Fibroblast of skin of back (primary cell): ENCODE measurements around the gene CACNA2D2.

Source experiments
- DNase-seq: peaks from one replicate; pipeline ENCODE4 v3.0.0-alpha.2; 2013

CACNA2D2 gene

DNA sequence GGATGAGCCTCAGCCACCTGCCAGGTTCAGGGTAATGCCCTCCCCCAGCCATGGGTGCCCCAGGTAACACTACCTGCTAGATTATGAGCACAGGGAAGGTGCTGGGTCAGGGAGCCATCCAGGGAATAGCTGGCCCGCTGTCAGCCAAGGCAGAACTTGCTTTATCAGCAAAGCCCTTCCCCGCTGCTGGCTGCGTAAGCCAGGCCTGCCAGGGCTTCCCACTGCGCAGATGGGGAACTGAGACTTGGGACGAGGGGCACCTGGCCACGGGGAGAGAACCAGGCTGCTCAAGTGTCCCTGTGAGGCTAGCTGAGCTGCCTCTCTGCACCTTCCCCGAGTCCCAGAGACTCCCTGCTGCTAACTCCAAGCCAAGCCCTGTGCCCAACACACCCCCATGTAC lies 45.4 kb downstream of the CACNA2D2 start:
- no peak for DNase-seq

DNA sequence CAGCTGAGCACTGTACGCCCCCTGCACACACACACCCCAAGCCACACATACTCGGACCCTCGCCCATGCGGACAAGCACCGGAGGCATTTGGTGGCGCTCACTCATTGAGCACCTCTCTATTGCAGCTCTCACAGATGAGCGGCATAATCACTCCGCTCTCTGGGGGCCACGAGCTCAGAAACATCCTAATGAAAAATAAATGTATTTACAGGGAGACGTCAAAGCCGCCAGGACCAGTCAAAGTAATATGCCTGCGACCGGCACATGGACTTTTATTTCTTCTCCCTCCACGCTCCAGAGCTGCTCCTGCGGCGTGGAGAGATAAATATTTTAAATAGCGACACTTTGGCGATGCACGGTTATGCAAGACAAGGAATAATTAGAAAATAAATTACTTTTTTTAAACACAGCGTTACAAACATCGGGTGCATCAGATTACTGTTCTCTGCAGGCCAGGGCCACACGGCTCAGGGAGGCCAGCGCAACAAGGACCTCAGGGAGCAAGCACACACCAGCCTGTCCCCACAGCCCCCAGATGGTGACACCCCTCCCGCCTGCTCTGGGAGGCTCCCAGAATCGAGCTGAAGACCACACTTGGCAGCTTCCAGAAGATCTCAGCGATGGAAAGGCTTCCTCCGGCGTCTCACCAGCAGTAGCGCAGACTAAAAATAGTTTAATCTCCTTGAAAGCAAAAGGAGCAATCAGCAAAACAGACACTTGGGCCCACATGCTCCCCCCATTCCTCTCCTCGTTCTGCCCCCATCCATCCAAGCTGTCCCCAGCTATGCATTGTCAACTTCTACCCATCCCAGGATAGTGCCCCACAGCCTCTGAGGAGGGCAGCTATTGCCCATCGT lies 48.0 kb downstream of the CACNA2D2 start:
- no peak for DNase-seq

DNA sequence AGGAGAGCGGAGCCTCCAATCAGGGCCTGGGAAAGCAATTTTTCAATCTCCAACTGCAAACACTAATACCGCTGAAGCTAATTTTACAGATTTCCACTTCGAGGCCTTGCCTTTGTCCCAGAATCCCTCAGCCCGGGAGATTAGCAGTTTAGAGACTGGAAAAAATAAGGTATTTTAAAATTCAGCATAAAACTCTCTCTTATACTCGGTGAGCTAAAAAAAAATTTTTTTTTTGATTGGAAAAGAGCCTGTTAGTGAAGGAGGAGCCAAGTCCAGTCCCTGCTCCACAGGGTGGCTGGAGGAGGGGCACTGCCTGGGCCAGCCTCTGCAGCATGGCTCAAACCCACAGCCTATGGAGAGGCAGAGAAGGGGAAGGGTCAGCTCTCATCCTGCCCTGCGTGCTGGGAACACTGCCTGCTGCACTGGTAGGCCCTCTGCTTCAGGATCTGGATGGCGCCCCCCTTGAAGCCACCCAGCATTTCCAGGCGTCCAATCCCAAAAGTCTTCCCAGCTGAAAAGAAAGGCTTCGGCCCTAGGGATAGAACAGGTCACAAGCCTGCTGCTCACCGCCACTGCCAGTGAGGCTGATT lies 48.9 kb downstream of the CACNA2D2 start:
- no peak for DNase-seq

DNA sequence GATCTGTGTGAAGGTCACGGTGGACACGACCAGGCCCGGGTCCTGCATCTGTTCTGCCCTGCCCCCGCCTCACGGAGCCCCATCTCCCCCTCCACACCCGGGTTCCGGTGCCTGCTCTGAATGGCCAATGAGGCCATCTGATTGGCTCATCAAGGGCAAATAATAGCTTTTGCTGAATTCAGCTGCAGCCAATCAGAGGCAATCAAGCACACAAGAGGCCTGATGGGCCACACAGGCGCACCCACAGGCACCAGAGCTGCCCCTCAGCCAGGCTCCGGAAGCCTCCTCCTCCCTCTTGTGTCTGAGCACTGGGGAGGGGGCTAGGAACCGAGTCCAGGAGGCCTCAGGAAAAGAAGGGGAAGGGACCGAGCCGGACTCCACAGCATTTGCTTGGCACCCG lies 49.5 kb downstream of the CACNA2D2 start:
- no peak for DNase-seq

DNA sequence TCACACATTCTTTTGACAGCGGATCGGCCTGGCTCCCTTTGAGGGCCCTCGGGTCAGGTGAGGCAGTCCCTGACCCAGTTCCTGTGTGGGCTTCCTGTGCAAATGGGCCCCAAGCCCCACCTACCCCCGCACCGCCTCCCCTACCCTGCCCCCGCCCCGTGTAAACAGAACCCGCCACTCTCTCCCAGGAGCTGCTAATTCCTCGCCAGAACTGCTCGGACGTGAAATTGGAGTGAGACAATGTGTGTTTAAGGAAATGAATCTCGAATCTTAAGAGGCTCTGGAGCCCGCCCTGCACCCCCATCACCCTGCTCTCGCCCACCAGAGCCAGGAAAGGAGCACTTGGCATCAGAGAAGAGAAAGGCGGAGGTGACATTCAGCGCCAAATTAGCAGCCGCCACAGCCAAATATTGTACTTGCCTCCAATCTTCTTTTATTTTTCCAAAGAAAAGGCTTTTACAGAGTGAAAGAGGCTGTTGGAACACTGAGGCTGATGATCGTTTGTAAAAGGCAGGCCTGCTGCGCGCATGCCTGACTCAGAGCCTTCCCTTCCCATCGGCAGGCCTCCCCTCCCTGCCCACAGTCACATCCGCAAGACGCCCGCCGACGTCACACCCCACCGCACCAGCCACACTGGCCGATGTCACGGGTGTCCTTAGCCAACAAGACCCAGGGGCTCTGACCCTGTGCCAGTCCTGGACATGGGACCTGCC lies 53.1 kb downstream of the CACNA2D2 start:
- DNase-seq: no peak

DNA sequence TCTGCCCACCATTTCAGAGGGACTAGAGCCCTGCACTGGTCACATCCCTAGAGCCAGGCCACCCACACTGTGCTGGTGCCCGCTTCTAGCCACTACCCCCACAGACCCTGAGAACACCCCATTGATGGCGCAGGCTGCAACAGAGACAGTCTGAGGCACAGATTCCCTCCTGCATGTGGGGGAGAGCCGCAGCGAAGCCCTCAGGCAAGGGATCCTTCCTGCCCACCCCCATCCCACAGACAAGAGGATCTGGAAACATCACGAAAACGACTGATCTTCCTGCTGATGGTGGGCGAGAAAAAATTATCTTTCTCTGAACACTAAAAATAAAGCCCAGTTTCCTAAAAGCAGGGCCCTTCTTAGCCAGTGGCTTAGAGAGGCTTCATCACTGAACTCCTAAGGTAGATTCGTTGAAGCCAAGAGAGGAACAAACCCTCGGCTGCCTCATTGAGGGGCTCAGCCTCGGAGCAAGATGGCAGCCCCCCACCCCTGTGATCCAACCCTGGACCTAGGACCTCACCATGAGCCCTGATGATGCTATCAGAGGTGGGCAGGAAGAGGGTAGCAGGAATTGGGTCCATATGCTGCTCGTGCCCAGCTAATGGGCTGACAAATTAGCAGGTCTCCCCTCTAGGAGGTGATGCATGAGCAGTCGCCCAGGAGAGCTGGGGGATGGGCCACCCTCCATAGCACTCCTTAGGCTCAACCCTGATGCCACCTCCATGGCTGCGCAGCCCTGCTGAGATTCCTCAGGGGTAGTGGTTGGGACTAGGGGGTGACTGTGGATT lies 54.5 kb downstream of the CACNA2D2 start:
- DNase-seq: no peak

DNA sequence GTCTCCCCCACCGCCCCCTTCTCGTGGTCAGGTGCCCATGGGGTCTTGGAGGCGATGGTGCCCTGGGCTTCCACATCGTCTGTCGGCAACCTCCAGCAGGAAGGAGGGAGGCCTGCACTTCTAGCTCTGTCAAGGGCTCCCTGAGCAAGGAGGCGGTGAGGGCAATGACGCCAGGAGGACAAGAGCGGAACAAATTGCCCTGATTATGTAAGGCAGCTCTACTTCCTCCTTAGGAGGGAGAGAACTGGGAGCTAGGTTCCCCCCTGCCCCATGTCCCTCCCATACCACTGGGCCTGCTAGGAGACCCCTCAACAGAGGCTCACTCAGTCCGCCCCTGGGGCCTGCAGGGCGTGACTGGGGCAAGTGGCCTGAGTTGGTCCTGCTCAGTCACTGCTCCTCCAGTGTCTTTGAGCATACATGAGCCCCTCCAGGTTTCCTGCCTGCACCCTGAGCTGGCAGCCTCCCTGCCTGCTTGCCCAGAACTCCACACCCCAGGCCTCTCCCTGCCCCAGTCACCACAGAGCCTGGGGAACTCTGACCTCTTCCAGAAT lies 56.1 kb downstream of the CACNA2D2 start:
- DNase-seq: no peak

DNA sequence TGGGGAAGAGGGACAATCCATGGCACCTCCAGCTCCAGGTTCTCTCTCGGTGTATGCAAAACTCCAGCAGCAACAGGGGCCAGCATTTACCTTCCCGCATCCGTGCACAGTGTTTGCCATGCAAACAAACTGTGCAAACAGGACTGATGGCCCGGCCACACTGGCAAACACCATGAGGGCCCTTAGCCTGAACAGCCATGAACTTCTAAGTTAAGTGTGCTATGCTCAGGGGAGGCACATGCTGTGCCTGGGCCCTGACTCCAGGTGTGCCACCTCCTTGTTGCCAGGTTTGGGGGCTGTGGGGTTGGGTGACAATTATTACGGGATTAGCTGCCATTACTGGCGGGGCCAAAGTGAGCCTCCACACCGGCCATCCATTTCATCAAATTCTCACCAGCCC lies 57.5 kb downstream of the CACNA2D2 start:
- no peak for DNase-seq

DNA sequence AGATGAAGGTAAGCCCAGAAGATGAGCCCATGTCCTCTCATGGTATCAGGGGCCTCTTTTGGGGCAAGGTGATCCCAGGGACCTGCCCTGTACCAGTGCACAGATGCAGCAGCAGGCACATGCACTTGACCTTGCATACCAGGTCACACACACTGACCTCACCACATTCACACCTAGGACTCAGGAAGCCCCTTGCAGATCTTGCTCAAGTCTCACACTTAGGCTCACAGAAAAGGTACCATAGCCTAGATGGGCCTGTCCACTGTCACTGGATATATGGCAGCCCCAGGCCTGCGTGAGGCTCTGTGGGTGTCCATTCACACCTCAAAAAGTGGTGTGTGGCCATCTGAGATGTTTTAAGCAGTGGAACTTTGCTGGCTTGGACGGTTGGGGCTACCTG lies 58.7 kb downstream of the CACNA2D2 start:
- no peak for DNase-seq

DNA sequence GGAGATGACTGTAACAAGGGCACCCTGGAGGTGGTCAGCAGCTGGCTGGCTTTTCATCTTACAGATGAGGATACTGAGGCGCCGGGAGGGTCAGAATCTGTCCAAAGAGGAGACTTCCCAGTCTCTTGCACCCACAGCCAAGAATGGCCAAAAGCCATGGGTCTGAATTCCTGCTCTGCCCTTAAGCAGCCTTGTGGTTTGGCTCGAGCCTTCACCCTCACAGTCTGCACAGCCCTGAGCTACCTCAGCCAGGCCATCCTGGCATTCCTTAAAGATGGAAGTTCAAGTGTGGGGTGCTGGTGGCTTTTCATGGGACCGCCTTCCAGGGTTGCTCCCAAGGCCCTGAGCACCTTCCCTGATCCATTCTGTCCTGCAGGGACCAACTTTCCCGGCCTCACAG lies 59.2 kb downstream of the CACNA2D2 start:
- DNase-seq: no peak

DNA sequence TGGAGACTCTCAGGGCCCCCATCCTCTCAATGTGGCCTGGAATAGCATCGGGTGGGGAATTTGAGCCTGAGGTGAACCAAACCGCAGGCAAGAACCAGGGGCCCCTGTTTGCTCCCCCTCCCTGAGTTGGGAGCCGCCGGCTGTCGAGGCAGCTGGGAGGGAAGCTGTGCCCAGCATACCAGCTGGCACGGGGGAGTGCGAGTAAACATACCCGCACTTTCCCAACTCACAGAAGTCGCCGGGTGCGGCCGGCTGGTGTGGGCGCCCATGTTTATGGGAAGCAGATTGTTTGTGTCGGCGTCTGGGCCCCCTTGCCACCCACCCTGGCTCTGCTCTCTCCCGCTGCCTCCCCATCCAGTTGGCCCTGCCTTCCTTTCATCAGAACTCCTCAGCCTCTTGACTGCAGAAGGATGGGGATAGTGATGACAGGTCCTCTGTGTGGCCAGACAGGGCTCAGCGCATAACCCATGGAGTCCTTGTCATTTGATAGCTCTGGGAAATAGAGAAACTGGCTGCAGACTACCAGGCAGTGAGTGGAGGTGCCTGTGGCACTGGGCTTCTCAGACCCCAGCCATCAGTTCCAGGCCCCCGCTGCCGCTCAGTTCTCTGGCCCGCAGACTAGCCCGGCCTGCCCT lies 60.4 kb downstream of the CACNA2D2 start:
- DNase-seq: no peak

DNA sequence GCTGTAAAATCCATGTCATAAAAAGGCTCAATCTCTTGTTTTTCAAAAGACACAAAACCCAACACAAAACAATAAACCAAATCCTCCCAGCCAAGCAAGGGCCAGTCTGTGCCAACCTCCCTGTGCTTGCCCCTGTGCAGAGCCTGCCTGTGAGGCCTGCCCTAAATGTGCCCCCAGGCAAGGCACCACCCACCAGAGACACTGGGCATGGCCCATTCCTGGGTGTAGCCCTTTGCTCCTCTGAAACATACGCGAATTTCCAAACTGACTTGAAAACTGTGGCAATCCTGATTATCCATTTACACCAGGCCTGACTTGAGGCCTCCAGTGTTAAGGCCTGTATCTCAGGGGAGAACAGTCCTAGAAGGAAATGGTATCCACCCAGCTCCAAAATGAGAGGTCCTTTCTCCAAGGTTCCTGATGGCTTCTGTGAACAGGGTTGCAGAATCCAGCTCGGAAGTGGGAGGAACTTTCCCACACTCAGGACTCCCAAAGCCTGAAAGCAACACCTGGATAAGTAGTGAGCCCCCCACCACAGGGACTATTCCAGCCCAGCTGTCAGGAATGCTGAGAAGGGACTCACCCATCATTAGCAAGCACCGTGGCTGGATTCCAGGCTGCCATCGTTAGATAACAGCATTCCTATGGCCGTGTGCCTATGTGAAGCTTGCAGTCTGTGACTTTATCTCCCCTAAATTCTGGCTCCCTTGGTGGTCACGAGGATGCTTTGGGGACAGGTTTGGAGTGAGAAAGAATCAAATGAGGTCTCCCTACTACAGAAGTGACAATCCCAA lies 61.8 kb downstream of the CACNA2D2 start:
- no peak for DNase-seq

DNA sequence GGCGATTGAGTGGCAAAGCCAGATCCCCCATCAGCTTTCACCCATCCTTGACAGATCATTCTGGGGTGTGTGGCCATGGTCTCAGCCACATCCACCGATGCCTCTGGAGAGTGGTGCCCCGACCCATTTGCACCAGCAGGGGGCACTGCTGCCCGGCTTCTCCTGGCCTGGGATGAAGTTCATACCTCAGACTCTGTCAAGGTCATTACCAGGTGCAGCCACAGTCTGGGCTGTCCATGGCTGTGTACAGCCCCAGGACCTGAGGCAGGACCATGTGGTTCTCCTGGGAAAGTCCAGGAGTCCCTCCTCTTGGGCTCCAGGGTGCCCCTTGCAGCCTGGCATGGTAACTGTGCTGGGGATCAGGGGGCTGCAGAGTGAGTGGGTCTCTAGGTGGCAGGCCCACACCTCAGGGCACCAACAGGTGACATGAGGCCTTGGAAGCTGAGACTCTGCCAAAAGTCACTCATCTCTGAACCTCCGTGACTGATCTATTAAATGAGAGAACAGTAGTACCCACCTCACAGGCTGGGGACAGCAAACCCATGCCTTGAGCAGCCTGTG lies 67.2 kb downstream of the CACNA2D2 start:
- peak; percentile 11 for DNase-seq

DNA sequence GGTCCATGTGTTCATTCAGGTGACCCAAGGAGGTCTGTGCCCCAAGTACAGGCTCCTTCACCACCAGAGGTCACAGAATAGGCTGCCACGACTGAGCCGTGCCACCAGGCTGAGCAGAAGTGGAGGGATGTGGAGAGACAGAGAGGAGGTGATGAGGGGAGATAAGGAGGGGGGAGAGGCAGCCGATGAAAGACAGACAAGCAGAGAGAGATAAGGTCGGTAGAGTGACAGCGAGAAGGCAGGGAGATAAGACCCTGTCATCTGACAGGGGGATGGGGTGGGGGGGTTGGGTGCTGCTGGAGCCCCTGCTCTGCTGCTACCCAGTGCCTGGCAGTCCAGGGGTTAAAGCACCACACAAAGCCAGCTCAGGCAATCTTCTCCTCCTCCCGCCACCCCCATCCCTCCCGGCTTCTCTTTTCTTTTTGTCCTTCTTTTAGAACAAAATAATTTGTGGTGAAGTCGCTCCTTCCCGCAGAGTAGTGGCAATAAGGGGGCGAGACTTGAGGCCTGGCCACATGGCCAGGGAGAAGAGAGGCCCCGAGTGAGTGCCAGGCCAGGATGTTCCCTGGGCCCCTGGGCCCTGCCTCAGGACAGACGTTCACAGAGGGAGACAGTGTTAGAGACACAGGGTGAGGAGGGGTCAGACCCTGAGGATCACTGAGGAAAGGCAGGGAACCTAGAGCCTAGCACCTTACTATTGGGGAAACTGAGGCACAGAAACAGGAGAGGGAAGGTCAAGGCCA lies 67.9 kb downstream of the CACNA2D2 start:
- DNase-seq: no peak

DNA sequence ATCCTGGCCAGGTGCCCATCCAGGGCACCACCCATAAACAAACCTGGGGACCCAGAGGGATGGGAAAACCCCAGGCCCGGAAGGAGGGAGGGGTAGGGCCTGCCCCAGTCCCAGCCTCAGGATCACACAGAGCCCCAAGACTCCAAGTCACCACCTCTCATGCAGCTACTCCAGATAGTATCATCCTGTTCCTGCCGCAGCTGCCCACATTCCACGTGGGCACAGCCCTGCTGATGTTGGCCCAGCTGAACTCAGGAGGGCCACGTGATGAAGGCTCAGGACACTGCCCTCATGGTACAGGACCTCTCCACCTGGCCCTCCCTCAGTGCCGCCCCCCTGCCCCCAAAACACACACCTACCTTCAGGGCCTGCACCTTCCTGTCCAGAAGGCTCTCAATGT lies 69.5 kb downstream of the CACNA2D2 start:
- DNase-seq: no peak

DNA sequence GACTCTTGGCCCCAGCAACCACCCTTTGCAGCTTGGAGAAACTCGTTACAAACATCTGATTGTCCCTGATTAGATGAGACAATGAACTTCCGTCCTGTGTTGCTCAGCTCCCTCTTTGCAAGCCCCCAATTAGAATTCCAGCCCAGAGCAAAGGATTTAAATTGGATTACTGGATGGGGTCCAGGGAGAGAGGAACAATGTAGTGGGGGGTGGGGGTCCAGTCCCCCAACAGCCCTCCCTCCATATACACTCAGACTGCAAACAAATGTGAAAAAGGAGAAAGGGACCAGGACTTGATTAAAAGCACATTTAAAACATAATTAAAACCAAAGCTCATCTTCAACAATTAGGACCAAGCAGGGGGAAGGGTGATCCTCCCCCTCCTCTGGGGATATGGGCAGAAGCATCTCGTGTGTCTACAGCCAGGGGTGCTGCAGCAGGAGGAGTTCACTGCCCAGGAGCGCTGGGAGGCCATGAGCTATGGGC lies 72.4 kb downstream of the CACNA2D2 start:
- DNase-seq: no peak

DNA sequence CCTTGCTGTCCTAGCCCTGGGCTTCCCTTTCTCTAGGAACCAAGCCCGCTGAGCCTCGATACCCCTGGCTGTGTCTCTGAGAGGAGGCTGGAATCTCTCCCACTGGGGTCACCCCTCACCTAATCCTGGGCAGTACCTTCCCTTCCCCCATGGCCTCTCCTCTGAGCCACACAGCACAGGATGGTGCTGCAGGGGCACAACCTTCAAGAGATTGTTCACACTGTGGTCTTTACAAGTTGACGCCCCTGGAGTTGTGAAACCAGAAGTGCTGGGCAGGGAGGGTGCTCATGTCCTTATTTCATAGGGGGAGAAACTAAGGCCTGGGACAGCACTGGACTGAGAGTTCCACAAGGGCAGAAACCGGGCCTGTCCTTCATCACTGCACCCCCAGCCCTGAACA lies 73.2 kb downstream of the CACNA2D2 start:
- DNase-seq: no peak

DNA sequence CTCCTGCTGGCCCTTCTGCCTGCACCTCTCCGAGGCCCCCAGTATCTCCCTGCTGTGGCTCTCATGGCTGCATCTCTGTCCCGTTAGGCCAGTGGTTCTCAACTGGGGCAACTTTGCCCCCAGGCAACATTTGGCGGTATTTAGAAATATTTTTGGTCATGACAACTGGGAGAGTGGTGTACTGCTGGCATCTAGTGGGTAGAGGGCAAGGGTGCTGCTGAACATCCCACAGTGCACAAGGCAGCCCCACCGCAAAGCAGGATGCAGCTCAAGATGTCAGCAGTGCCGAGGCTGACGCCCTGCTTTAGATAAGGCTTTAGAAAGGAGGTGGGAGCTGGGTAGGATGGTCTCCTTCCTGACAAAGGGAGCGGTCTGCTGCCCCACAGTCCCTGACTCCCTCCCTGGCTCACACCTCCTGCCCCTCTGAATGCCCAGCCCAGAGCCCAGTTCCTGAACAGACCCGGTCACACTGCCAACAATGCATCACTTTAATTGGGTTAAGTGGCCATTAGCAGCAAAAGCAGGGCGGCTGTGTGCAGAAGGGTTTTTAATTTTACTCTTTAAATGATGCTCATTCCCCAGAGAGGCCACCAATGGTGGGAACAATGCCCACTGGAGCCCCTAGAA lies 75.3 kb downstream of the CACNA2D2 start:
- no peak for DNase-seq

DNA sequence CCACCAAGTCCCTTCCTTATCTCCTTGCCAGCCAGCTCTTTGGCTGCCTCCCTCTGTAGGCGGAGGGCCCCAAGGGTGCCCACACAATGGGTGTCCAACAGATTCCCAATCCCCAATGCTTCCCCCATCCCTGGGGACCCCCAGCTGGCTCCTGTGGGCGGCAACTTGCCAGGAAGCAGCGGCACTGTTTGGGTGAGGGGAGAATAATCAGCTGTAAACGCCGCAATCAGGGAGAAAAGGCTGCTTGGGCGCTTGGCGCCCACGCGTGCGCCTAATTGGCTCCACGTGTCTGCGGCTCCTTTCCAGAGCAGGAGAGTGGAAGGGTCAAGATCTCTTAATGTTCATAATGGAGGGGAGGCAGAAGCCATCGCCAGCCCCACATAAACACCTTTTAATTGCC lies 76.2 kb downstream of the CACNA2D2 start:
- DNase-seq: no peak

DNA sequence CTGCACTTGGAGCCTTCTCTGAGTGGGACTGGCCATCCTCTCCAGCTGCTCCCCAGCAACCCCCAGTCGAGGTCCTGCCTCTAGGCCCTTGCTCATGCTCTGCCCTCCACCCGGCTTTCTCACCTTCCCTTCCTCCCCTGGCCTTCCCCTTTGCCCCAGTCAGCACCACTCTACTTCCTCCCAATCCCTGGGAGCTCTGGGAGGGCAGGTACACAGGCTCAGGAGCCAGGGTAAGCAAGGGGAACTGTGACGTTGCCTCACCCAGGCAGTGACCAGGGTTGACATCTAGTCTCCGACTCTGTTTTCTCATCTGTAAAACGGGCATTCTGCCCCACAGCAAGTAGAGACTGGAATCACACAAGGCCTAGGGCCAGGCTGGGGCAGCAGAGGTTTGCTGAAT lies 77.5 kb downstream of the CACNA2D2 start:
- DNase-seq: no peak
